Keratinocyte (primary cell): ENCODE data around the gene OR4K1. TPM values are rescaled to one million over a fixed set of nuclear protein-coding genes. Genes with fewer than 3 reads are reported as not detected.

Experiments used
- DNase-seq: peaks from one replicate; pipeline ENCODE4 v3.0.0-alpha.2; 2011; ENCODE audit warnings: low read depth, missing footprints, low spot score
- FAIRE-seq: peaks from 2 replicates; lab custom pipeline; 2011; peaks lifted over from hg19 to GRCh38; lab: Jason Lieb, UNC
- H2AFZ ChIP-seq: 2 replicates; pipeline ENCODE4 v1.6.0; 2012; ENCODE audit warnings: low read length, control low read depth, inconsistent platforms; ENCODE audit not compliant: control insufficient read depth
- H3K27ac ChIP-seq: 2 replicates; pipeline ENCODE4 v1.5.1; 2011; ENCODE audit warnings: low read length; ENCODE audit not compliant: control insufficient read depth, insufficient read depth
- H3K27me3 ChIP-seq: 3 replicates; pipeline ENCODE4 v1.6.0; 2011; ENCODE audit warnings: low read length; ENCODE audit not compliant: control insufficient read depth, insufficient read depth; ENCODE audit errors: extremely low read depth
- H3K36me3 ChIP-seq, 2 experiments: 2 replicates in 1 of 2; 3 replicates in 1 of 2; pipeline ENCODE4 v1.5.1; 2011; ENCODE audit warnings: low read length in 2 of 2, mild to moderate bottlenecking in 1 of 2; ENCODE audit not compliant: control insufficient read depth in 2 of 2, insufficient read depth in 2 of 2; ENCODE audit errors: extremely low read depth in 1 of 2
- H3K4me1 ChIP-seq: 3 replicates; pipeline ENCODE4 v1.5.1; 2011; ENCODE audit warnings: low read length; ENCODE audit not compliant: control insufficient read depth, insufficient read depth; ENCODE audit errors: extremely low read depth
- H3K4me2 ChIP-seq: 3 replicates; pipeline ENCODE4 v1.6.0; 2011; ENCODE audit warnings: low read depth, low read length; ENCODE audit not compliant: control insufficient read depth, insufficient read depth; ENCODE audit errors: extremely low read depth
- H3K4me3 ChIP-seq, 3 experiments: fragments of 200-600 bp in 1 of 3; sonication (generic) in 1 of 3; 2 replicates in 2 of 3; 3 replicates in 1 of 3; pipeline ENCODE4 v1.5.1; 2011 to 2016; ENCODE audit warnings: low read length in 3 of 3, mild to moderate bottlenecking in 3 of 3, control low read depth in 2 of 3, inconsistent platforms in 1 of 3, low read depth in 1 of 3, mixed read lengths in 1 of 3, mixed run types in 1 of 3, moderate library complexity in 1 of 3; ENCODE audit not compliant: control insufficient read depth in 2 of 3, insufficient read depth in 2 of 3; ENCODE audit errors: extremely low read depth in 1 of 3
- H3K79me2 ChIP-seq: 2 replicates; pipeline ENCODE4 v1.6.0; 2012; ENCODE audit warnings: low read length; ENCODE audit not compliant: control insufficient read depth, insufficient read depth
- H3K9ac ChIP-seq: 3 replicates; pipeline ENCODE4 v1.6.0; 2011; ENCODE audit warnings: low read length; ENCODE audit not compliant: control insufficient read depth, insufficient read depth; ENCODE audit errors: extremely low read depth
- H3K9me1 ChIP-seq: 3 replicates; pipeline ENCODE4 v1.6.0; 2011; ENCODE audit warnings: low read length; ENCODE audit not compliant: control insufficient read depth, insufficient read depth; ENCODE audit errors: extremely low read depth
- H3K9me3 ChIP-seq: 2 replicates; pipeline ENCODE4 v1.5.1; 2012; ENCODE audit warnings: low read depth, low read length; ENCODE audit not compliant: control insufficient read depth
- H4K20me1 ChIP-seq: 3 replicates; pipeline ENCODE4 v1.6.0; 2011; ENCODE audit warnings: low read length; ENCODE audit not compliant: control insufficient read depth, insufficient read depth; ENCODE audit errors: extremely low read depth
- EZH2 ChIP-seq: IDR thresholded peaks from one replicate; pipeline ENCODE4 v1.6.1; 2012; ENCODE audit warnings: inconsistent platforms, mild to moderate bottlenecking, low read length, moderate library complexity
- dilution Hi-C: fragments of 300-500 bp; cut with MboI; formaldehyde crosslinking; loops from one replicate; pipeline ENCODE4 v1.7.0; 2020; ENCODE audit warnings: low sequenced_read_pairs; ENCODE audit not compliant: extremely low pct_ligation_motif_present
- polyA plus RNA-seq, 5 experiments: library from polyadenylated mRNA; depleted of rRNA in 3 of 5; stranded (reverse) in 3 of 5; stranded (forward) in 1 of 5; unstranded in 1 of 5; fragments of >200 nt; gene quantifications; 1 replicate in 1 of 5; 2 replicates in 3 of 5; 3 replicates in 1 of 5; pipeline versions ENCODE4 v1.2.1 to v1.2.3, GENCODE V29; 2011 to 2012; ENCODE audit warnings: missing spikeins in 2 of 5, low read depth in 1 of 5, low replicate concordance in 1 of 5
- TF ChIP-seq, protein P1 (sequence below), 3 experiments: IDR thresholded peaks in 1 of 3; conservative IDR thresholded peaks in 1 of 3; optimal IDR thresholded peaks in 1 of 3; 2 replicates in 2 of 3; 3 replicates in 1 of 3; pipeline versions ENCODE3 to v1.5.1; 2011; ENCODE audit warnings: low read length in 3 of 3, mild to moderate bottlenecking in 3 of 3, moderate library complexity in 2 of 3, control low read depth in 1 of 3, inconsistent platforms in 1 of 3; ENCODE audit not compliant: insufficient read depth in 2 of 3; ENCODE audit errors: extremely low read depth in 1 of 3

The OR4K1 gene
- polyA plus RNA-seq, 1 donor (not counting 4 experiments of a cell fraction or from before 2014, with no cell fraction given), result not detected

DNA sequence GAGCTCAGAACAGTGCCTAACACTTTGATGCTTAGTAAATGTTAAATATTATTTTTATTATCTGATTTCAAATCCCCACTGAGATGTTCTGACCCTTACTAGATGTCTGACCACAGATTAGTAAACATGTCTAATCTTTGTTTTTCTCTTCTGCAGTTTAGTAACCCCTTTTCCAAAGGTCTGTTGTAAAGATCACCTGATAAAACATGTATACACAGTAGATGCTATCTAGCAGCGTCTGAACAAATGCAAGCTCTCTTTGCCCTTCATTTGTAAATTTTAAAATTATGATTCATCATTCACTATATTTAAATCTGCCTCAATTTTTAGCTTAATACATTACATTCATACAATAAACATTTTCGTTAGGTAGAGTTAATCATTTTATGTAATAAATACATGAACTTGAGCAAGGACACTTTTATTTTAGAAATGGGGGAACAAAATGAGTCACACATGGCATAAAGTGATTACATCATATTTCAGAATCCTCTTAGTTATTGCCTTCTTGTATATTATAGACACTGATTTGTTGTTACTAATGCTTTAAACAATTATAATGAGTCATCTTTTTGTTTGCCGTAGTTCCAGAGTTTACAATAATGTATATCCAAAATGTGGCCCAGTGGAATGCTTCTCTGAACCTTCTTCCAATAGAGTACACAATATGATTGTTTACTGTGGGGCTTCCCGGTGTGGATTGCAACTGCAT, 12.0 kb upstream of the OR4K1 start:
- H3K27me3 ChIP-seq, result no peaks in the 10 kb centered on the region
- H3K9ac ChIP-seq, result no peak overlapping the region
- FAIRE-seq (no peak), DNase-seq (no peak)
- no peaks in the 10 kb centered on the region for H3K9me1 ChIP-seq
- H3K4me2 ChIP-seq, result no peak overlapping the region
- dilution Hi-C loops, result no loop called here
- no peaks in the 10 kb centered on the region for H3K36me3 ChIP-seq
- no peaks in the 10 kb centered on the region for H3K79me2 ChIP-seq
- H2AFZ ChIP-seq, result no peak overlapping the region
- H3K27ac ChIP-seq, result no peak overlapping the region
- no peaks in the 10 kb centered on the region for H3K9me3 ChIP-seq
- no peaks in the 10 kb centered on the region for H3K4me1 ChIP-seq
- H4K20me1 ChIP-seq, result no peaks in the 10 kb centered on the region
- TF ChIP-seq EZH2, result no peak
- TF ChIP-seq, protein P1, sequence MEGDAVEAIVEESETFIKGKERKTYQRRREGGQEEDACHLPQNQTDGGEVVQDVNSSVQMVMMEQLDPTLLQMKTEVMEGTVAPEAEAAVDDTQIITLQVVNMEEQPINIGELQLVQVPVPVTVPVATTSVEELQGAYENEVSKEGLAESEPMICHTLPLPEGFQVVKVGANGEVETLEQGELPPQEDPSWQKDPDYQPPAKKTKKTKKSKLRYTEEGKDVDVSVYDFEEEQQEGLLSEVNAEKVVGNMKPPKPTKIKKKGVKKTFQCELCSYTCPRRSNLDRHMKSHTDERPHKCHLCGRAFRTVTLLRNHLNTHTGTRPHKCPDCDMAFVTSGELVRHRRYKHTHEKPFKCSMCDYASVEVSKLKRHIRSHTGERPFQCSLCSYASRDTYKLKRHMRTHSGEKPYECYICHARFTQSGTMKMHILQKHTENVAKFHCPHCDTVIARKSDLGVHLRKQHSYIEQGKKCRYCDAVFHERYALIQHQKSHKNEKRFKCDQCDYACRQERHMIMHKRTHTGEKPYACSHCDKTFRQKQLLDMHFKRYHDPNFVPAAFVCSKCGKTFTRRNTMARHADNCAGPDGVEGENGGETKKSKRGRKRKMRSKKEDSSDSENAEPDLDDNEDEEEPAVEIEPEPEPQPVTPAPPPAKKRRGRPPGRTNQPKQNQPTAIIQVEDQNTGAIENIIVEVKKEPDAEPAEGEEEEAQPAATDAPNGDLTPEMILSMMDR (optimal IDR thresholded peaks at IDR 0.05 in 1 of 3, IDR thresholded peaks at IDR 0.05 in 1 of 3, conservative IDR thresholded peaks at IDR 0.05 in 1 of 3; ENCODE audit: extremely low read depth in 1 of 3, insufficient read depth in 2 of 3, low read length in 3 of 3), result no peak
- no peak overlapping the region for H3K4me3 ChIP-seq

DNA sequence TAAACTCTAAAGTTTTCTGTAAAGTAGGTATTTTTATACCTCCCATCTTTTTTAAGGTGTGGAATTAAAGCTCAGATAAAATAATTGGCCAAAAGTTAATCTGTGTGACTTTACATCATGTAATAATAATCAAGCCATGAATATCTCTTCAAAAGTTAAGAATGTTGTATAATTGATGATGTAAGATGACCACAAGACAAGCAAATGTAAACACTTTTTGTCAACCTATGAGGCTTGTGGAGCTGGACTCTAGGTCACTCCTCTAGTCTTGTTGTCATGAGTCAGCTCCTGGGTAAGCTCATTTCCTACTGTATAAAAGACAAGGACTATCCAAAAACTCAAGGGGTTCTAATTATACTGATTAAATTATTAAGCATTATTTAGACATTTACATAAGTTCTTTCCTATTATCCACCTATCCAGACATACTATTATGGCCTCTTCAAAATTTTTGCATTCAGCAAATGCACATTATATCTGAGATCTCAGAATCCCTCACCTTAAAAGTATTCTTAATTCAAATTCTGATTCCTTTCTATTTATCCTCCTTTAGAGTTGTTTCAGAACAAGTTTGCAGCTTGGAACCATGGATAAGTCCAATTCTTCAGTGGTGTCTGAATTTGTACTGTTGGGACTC, 10.6 kb upstream of the OR4K1 start, which contains the start of gene OR4K5:
Gene OR4K5 (plus strand): TSS at position 587 of the 637 bp plus-strand sequence. CDS start 0 bp downstream, at position 587.
- no peaks in the 10 kb centered on the region for H4K20me1 ChIP-seq
- dilution Hi-C loops, result no loop called here
- no peak for DNase-seq
- H3K27ac ChIP-seq, result no peak within 1 kb of the TSS
- H3K4me3 ChIP-seq, result no peak within 1 kb of the TSS
- no peak within 1 kb of the TSS for H3K4me2 ChIP-seq
- TF ChIP-seq EZH2, result no peak
- TF ChIP-seq, protein P1 (optimal IDR thresholded peaks at IDR 0.05 in 1 of 3, IDR thresholded peaks at IDR 0.05 in 1 of 3, conservative IDR thresholded peaks at IDR 0.05 in 1 of 3; ENCODE audit: extremely low read depth in 1 of 3, insufficient read depth in 2 of 3, low read length in 3 of 3), result no peak
- H3K9ac ChIP-seq, result no peak within 1 kb of the TSS
- no peaks in the 10 kb centered on the region for H3K4me1 ChIP-seq
- H3K79me2 ChIP-seq, result no peaks in the 10 kb centered on the region
- no peaks in the 10 kb centered on the region for H3K36me3 ChIP-seq
- no peaks in the 10 kb centered on the region for H3K9me3 ChIP-seq
- FAIRE-seq, result no peak
- H3K9me1 ChIP-seq, result no peaks in the 10 kb centered on the region
- no peak within 1 kb of the TSS for H2AFZ ChIP-seq
- H3K27me3 ChIP-seq, result no peaks in the 10 kb centered on the region
